ENCODE measurements around the gene WDR35. TPM values are rescaled to one million over a fixed set of nuclear protein-coding genes. Genes with fewer than 3 reads are reported as not detected.

Gene WDR35
- total and polyA plus RNA-seq, 8 donors, result 2.6 to 7.2 (median 3.8) TPM

DNA sequence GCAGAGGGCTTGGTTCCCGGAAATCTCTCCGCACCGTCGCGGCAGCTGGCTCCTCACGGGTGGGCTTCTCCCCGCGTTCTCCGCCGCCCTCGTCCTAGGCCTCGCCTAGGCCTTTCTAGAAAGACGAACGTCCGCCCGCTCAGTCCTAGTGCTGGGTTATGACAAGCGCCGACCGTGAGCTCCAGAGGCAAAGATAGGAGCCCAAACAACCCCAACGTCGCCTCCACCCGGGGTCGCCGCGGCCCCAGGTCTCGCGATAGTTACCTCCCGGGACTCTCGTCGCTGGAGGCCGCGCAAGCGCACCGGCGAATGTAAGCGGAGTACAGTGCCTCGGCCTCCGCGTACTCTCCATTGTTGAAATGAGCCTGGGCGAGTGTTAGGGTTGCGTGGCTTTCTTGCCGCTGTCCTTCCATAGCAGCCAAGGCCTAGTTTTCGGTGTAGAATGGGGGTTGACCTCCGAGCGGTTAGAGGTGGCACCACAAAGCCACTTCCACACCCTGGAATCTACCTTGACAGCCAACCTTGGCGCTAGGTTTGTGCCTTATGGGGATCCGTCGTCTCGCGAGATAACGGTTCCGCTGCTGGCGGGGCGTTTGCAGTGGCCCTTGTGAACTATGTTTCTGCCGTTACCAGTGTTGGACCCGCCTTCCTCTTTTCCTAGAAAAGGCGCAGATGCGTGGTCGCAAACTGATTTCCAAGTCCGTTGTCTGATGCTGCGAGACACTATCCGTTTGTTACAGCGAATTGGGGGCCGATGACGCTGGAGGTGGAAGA, 88.3 kb downstream of the WDR35 start, which contains the start of gene TTC32:
Gene TTC32, minus strand, starts transcription at position 542 of the 774 bp plus-strand sequence. Its CDS starts 129 bp downstream, at position 413.
- ATAC-seq, result peak; percentile 94 to 99 (median 98)
- 0 to 1% methylated on average over 64 to 65 of the region's 65 CpGs for WGBS, 2 donors
- FAIRE-seq, result no peak
- peaks cover 0 to 3% (median 0%) of the 10 kb centered on the region in 4 donors for H3K27me3 ChIP-seq
- TF ChIP-seq, protein P1, sequence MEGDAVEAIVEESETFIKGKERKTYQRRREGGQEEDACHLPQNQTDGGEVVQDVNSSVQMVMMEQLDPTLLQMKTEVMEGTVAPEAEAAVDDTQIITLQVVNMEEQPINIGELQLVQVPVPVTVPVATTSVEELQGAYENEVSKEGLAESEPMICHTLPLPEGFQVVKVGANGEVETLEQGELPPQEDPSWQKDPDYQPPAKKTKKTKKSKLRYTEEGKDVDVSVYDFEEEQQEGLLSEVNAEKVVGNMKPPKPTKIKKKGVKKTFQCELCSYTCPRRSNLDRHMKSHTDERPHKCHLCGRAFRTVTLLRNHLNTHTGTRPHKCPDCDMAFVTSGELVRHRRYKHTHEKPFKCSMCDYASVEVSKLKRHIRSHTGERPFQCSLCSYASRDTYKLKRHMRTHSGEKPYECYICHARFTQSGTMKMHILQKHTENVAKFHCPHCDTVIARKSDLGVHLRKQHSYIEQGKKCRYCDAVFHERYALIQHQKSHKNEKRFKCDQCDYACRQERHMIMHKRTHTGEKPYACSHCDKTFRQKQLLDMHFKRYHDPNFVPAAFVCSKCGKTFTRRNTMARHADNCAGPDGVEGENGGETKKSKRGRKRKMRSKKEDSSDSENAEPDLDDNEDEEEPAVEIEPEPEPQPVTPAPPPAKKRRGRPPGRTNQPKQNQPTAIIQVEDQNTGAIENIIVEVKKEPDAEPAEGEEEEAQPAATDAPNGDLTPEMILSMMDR (IDR thresholded peaks at IDR 0.05), result no peak
- no peaks in the 10 kb centered on the region for H3K9me3 ChIP-seq
- intact Hi-C loops (cut with DNase I), result no loop called here
- H3K36me3 ChIP-seq, result no peaks in the 10 kb centered on the region
- peaks cover 18 to 31% (median 23%) of the 10 kb centered on the region in 3 donors for H3K4me1 ChIP-seq
- H3K27ac ChIP-seq, result peak within 1 kb of the TSS; percentile 77 to 95 (median 86)
- H3K4me3 ChIP-seq, result peak within 1 kb of the TSS; percentile 48 to 80 (median 76)
- DNase-seq, result peak; percentile 89 to 97 (median 92)

DNA sequence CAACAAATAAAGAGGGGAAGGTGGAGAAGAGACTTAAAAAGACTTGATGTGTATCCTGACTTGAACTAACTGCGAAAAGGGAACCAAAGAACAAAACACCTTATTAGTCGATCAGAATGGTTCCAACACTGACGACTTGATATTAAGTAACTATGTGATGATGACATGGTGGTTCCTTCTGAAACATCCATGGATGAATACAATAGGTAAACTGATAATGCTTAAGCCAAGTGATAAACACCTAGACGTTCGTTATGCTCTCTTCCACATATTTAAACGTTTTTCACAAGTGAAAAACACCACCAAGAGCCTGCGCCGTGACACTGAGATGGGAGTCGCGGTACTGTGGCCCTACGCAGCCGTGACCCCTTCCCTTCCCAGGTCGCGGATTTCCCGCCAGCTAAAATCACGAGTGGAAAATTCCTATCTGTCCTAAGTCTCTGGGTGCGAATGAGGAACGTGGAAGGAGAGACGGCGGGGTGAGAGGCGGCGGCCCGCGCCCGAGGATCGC, 88.9 kb downstream of the WDR35 start:
- peaks cover 18 to 37% (median 27%) of the 10 kb centered on the region in 3 donors for H3K4me1 ChIP-seq
- peaks cover 0 to 2% (median 0%) of the 10 kb centered on the region in 4 donors for H3K27me3 ChIP-seq
- peak overlapping the region; percentile 77 to 95 (median 86) for H3K27ac ChIP-seq
- peak overlapping the region; percentile 48 to 80 (median 76) for H3K4me3 ChIP-seq
- no peaks in the 10 kb centered on the region for H3K36me3 ChIP-seq
- no peak for FAIRE-seq
- no peak for DNase-seq
- WGBS, 2 donors, result 0% methylated on average over 26 of the region's 26 CpGs
- H3K9me3 ChIP-seq, result no peaks in the 10 kb centered on the region
- TF ChIP-seq, protein P1 (IDR thresholded peaks at IDR 0.05), result no peak
- peak; percentile 19 to 49 (median 32) for ATAC-seq
- intact Hi-C loops (cut with DNase I), result no loop called here

DNA sequence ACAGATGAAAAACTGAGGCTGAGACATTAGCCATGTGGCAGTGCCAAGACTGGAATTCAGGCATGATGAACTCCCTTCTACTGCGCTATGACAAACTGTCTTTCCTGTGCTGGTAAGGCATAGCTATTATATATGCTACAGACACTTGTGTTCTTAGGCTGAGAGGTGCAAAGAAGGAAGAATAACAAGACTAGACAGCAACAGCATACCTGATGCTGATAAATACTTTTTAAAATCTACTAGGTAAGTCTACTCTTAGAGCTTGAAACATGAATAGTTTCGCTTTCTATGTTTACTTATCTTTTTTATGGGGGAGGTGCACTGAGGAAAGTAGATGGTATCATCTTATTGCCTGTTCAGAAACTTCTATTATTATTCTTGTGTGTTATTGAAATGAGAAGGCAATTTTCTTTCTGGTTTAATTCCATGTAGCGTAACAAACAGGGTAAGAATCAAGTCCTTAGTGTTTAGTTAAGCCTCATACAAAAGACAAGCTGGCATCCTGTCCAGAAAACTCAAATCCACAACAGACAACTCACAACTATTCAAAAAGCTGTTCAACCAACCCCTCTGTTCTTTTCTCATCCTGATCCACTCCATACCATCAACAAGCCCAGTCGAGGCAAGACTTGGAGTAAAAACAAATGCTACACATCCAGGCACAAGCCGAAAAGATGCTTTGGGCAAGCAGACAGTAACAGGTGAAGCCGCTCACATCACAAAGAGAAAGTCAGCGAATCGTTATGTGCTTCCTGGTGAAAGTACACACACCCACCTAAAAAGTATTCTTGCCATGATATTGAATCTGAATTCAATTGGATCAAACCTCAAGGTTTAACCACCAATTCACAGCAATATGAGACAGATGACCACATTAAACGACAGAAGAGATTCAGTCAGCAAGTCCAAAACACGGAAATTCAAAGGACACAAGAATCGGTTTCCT, 89.6 kb downstream of the WDR35 start:
- H3K4me3 ChIP-seq, result peak overlapping the region; percentile 48 to 80 (median 76)

DNA sequence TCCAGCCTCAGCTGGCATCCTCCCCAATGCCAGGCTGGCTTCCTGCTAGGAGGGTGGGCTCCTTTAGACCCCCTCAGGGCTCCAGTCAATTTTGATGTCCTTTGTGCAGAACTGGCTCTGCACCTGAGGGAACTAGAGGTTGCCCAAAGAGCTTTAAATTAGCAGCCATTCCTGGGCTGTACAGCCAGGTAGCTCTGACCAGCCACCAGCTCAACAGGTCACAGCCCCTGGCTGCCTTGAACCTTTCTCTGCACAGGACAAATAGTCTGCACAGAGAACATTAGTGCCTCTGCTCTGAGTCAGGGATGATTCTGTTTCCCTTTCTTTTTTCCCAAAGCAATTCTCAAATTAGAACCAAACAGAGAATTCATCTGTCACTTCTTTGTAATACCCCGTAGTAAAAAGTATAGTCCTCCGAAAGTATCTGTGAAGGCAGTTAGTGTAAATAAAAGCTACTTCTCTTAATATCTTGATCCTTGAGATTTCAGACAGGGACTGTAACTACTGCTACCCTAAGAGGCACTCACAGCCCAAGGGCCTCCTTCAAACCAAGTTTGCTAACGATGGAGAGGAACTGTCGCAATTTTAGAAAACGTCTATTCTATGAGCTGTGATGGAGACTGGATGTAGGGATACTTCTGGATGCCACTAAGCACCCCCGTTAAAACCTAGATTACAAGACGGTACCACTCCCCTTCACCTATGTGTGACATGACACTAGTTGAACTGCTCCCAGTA, 91.1 kb downstream of the WDR35 start:
- no peaks in the 10 kb centered on the region for H3K36me3 ChIP-seq
- intact Hi-C loops (cut with DNase I), result no loop called here
- no peak for DNase-seq
- no peak for ATAC-seq
- no peaks in the 10 kb centered on the region for H3K9me3 ChIP-seq
- TF ChIP-seq, protein P1 (IDR thresholded peaks at IDR 0.05), result no peak
- WGBS, 2 donors, result 77 to 78% methylated on average over 7 of the region's 7 CpGs
- H3K27ac ChIP-seq, result no peak overlapping the region
- H3K27me3 ChIP-seq, result no peaks in the 10 kb centered on the region
- FAIRE-seq, result no peak
- no peak overlapping the region for H3K4me3 ChIP-seq
- H3K4me1 ChIP-seq, result peaks cover 18 to 40% (median 27%) of the 10 kb centered on the region in 3 donors

More for the DNA sequence above, 89.6 kb downstream of the WDR35 start:
- DNase-seq (no peak), FAIRE-seq (no peak), ATAC-seq (no peak)
- peaks cover 18 to 40% (median 27%) of the 10 kb centered on the region in 3 donors for H3K4me1 ChIP-seq
- intact Hi-C loops (cut with DNase I), result no loop called here
- TF ChIP-seq, protein P1 (IDR thresholded peaks at IDR 0.05), result no peak
- H3K9me3 ChIP-seq, result no peaks in the 10 kb centered on the region
- no peaks in the 10 kb centered on the region for H3K27me3 ChIP-seq
- H3K27ac ChIP-seq, result peak overlapping the region in 3 of 4 donors; percentile 77 to 95 (median 91)
- H3K36me3 ChIP-seq, result no peaks in the 10 kb centered on the region
- WGBS, 2 donors, result 24% methylated on average over 11 of the region's 11 CpGs

Data from pancreas (tissue), 10 donors.